IMR-90 (cell line): ENCODE results near the gene SLC5A1. TPM values are rescaled to one million over a fixed set of nuclear protein-coding genes. Genes with fewer than 3 reads are reported as not detected.

Source experiments
- ATAC-seq: fragments of 200-7000 bp; cut with Tn5 transposase; 2 replicates; pipeline ENCODE4 v1.9.1; 2020; ENCODE audit warnings: low read depth, mild to moderate bottlenecking, moderate library complexity
- BruUV-seq: library from RNA; stranded (reverse); fragments of 400-500 nt; replicated peaks from 2 replicates; lab custom pipeline; 2021; lab: Mats Ljungman, UMichigan
- CTCF ChIA-PET: fragments of 300-600 bp; formaldehyde crosslinking; extraction: SDS; loops from one replicate; lab custom pipeline; 2021; ENCODE audit warnings: antibody characterized with exemption; lab: Yijun Ruan, JAX
- POLR2A ChIA-PET: fragments of 300-600 bp; sonication (Branson Sonifier 250); formaldehyde crosslinking; loops from one replicate; lab custom pipeline; 2022; ENCODE audit warnings: antibody characterized with exemption; ENCODE audit not compliant: unreplicated experiment; lab: Charles Lee
- DNase-seq: peaks from one replicate; pipeline ENCODE4 v3.0.0; 2013
- H2AFZ ChIP-seq: replicated peaks from 2 replicates; pipeline ENCODE3; 2013; ENCODE audit warnings: low read length, mild to moderate bottlenecking; ENCODE audit not compliant: poor library complexity
- H2AK5ac ChIP-seq: 2 replicates; pipeline ENCODE4 v1.6.1; 2013; ENCODE audit warnings: low read depth, low read length, inconsistent platforms
- H2AK9ac ChIP-seq: replicated peaks from 2 replicates; pipeline ENCODE3; 2013; ENCODE audit warnings: mild to moderate bottlenecking, low read depth, low read length, moderate library complexity; ENCODE audit not compliant: poor library complexity
- H2BK120ac ChIP-seq: 2 replicates; pipeline ENCODE4 v1.6.1; 2013; ENCODE audit warnings: low read depth, low read length, inconsistent platforms
- H2BK15ac ChIP-seq: 3 replicates; pipeline ENCODE4 v1.6.1; 2013; ENCODE audit warnings: low read depth, low read length, inconsistent platforms
- H2BK20ac ChIP-seq: 2 replicates; pipeline ENCODE4 v1.6.1; 2013; ENCODE audit warnings: low read depth, mild to moderate bottlenecking, inconsistent platforms, low read length, moderate library complexity
- H2BK5ac ChIP-seq: 2 replicates; pipeline ENCODE4 v1.6.1; 2013; ENCODE audit warnings: mild to moderate bottlenecking, low read depth, low read length, inconsistent platforms; ENCODE audit not compliant: poor library complexity, severe bottlenecking
- H3K14ac ChIP-seq: replicated peaks from 2 replicates; pipeline ENCODE4 v1.6.1; 2013; ENCODE audit warnings: low read depth, low read length, inconsistent platforms
- H3K18ac ChIP-seq: 2 replicates; pipeline ENCODE4 v1.6.1; 2013; ENCODE audit warnings: low read depth, low read length, control low read depth
- H3K23ac ChIP-seq: 2 replicates; pipeline ENCODE4 v1.6.1; 2013; ENCODE audit warnings: low read depth, low read length, inconsistent platforms
- H3K27ac ChIP-seq: 2 replicates; pipeline ENCODE4 v1.5.1; 2013; ENCODE audit warnings: mild to moderate bottlenecking, control low read depth, low read length; ENCODE audit not compliant: insufficient read depth
- H3K27me3 ChIP-seq: 2 replicates; pipeline ENCODE4 v1.6.1; 2013; ENCODE audit warnings: low read length; ENCODE audit not compliant: control insufficient read depth, insufficient read depth
- H3K36me3 ChIP-seq: 2 replicates; pipeline ENCODE4 v1.6.1; 2013; ENCODE audit warnings: low read length, mixed read lengths; ENCODE audit not compliant: control insufficient read depth, insufficient read depth
- H3K4ac ChIP-seq: 2 replicates; pipeline ENCODE4 v1.6.1; 2013; ENCODE audit warnings: low read depth, low read length, inconsistent platforms
- H3K4me1 ChIP-seq: 2 replicates; pipeline ENCODE4 v1.6.1; 2013; ENCODE audit warnings: low read length, mixed read lengths; ENCODE audit not compliant: control insufficient read depth, insufficient read depth
- H3K4me2 ChIP-seq: 2 replicates; pipeline ENCODE4 v1.6.1; 2013; ENCODE audit warnings: low read depth, mild to moderate bottlenecking, control low read depth, low read length, moderate library complexity
- H3K4me3 ChIP-seq: 2 replicates; pipeline ENCODE4 v1.5.1; 2013; ENCODE audit warnings: low read depth, mild to moderate bottlenecking, control low read depth, low read length, moderate library complexity; ENCODE audit not compliant: insufficient read depth
- H3K56ac ChIP-seq: 2 replicates; pipeline ENCODE4 v1.6.1; 2013; ENCODE audit warnings: low read length, inconsistent platforms; ENCODE audit not compliant: insufficient read depth; ENCODE audit errors: extremely low read depth
- H3K79me1 ChIP-seq, 2 experiments: 2 replicates each; pipeline ENCODE4 v1.6.1; 2013; ENCODE audit warnings: low read length in 2 of 2, inconsistent platforms in 1 of 2, low read depth in 1 of 2
- H3K9ac ChIP-seq: 2 replicates; pipeline ENCODE4 v1.6.1; 2013; ENCODE audit warnings: low read depth, low read length, control low read depth
- H3K9me1 ChIP-seq: 2 replicates; pipeline ENCODE4 v1.6.1; 2013; ENCODE audit warnings: low read length, inconsistent platforms; ENCODE audit not compliant: insufficient read depth
- H3K9me3 ChIP-seq: 2 replicates; pipeline ENCODE4 v1.6.1; 2013; ENCODE audit warnings: low read length; ENCODE audit not compliant: control insufficient read depth, insufficient read depth
- H4K20me1 ChIP-seq: 2 replicates; pipeline ENCODE4 v1.6.1; 2013; ENCODE audit warnings: low read length, inconsistent platforms; ENCODE audit not compliant: insufficient read depth
- H4K5ac ChIP-seq: 2 replicates; pipeline ENCODE4 v1.6.1; 2013; ENCODE audit warnings: mild to moderate bottlenecking, low read depth, low read length, control low read depth
- H4K8ac ChIP-seq, 2 experiments: 2 replicates each; pipeline ENCODE4 v1.6.1; 2013; ENCODE audit warnings: low read depth in 2 of 2, low read length in 2 of 2, control low read depth in 1 of 2, inconsistent platforms in 1 of 2
- H4K91ac ChIP-seq: 2 replicates; pipeline ENCODE4 v1.6.1; 2013; ENCODE audit warnings: low read depth, low read length, inconsistent platforms; ENCODE audit not compliant: insufficient read depth
- BHLHE40 ChIP-seq: fragments of 150-350 bp; IDR thresholded peaks from 2 replicates; pipeline ENCODE4 v1.6.1; 2016; ENCODE audit warnings: mild to moderate bottlenecking, low read depth, low read length
- CEBPB ChIP-seq: IDR thresholded peaks from 2 replicates; pipeline ENCODE4 v1.6.1; 2012; ENCODE audit warnings: low read depth, low read length, improper control_type of control experiment
- CTCF ChIP-seq: conservative IDR thresholded peaks from 2 replicates; pipeline ENCODE4 v1.5.1; 2012; ENCODE audit warnings: mild to moderate bottlenecking, low read depth, low read length, improper control_type of control experiment
- ELK1 ChIP-seq: fragments of 150-350 bp; IDR thresholded peaks from 2 replicates; pipeline ENCODE4 v1.6.1; 2016; ENCODE audit warnings: low read depth, mild to moderate bottlenecking, low read length, moderate library complexity, borderline replicate concordance
- FOS ChIP-seq: fragments of 150-350 bp; IDR thresholded peaks from 2 replicates; pipeline ENCODE4 v1.6.1; 2016; ENCODE audit warnings: low read depth, low read length
- MAFK ChIP-seq: IDR thresholded peaks from 2 replicates; pipeline ENCODE4 v1.6.1; 2012; ENCODE audit warnings: low read depth, low read length, improper control_type of control experiment
- MAZ ChIP-seq: IDR thresholded peaks from 2 replicates; pipeline ENCODE4 v1.6.1; 2012; ENCODE audit warnings: low read depth, mild to moderate bottlenecking, low read length, improper control_type of control experiment, moderate library complexity, borderline replicate concordance
- NFE2L2 ChIP-seq: fragments of 150-350 bp; IDR thresholded peaks from 2 replicates; pipeline ENCODE4 v1.6.1; 2016; ENCODE audit warnings: low read depth, mild to moderate bottlenecking, low read length
- POLR2A ChIP-seq: IDR thresholded peaks from 2 replicates; pipeline ENCODE4 v1.6.1; 2012; ENCODE audit warnings: mild to moderate bottlenecking, low read depth, low read length
- RAD21 ChIP-seq: IDR thresholded peaks from 2 replicates; pipeline ENCODE4 v1.6.1; 2012; ENCODE audit warnings: low read length, improper control_type of control experiment
- RCOR1 ChIP-seq: IDR thresholded peaks from 2 replicates; pipeline ENCODE4 v1.6.1; 2012; ENCODE audit warnings: mild to moderate bottlenecking, low read length, improper control_type of control experiment; ENCODE audit not compliant: insufficient replicate concordance
- RFX5 ChIP-seq: IDR thresholded peaks from 2 replicates; pipeline ENCODE4 v1.8.0; 2012; ENCODE audit warnings: low read depth, mild to moderate bottlenecking, low read length, moderate library complexity
- SMC3 ChIP-seq: fragments of 150-350 bp; IDR thresholded peaks from 2 replicates; pipeline ENCODE4 v1.6.1; 2016; ENCODE audit warnings: low read depth, mild to moderate bottlenecking, antibody characterized with exemption, low read length, moderate library complexity
- WGBS, 2 experiments: methylation state at CpG; one replicate each; pipeline versions ENCODE4 v1.1.5 to v1.1.7; 2013; ENCODE audit warnings: missing lambda C conversion rate in 2 of 2; ENCODE audit not compliant: insufficient read length in 1 of 2; ENCODE audit errors: extremely low coverage in 2 of 2; 5-methylcytosine and 5-hydroxymethylcytosine counted together
- dilution Hi-C: fragments of 300-500 bp; cut with HindIII; formaldehyde crosslinking; loops from one replicate; pipeline ENCODE4 v1.14.3; 2018; ENCODE audit warnings: low sequenced_read_pairs; ENCODE audit not compliant: unreplicated experiment
- in situ Hi-C: fragments of 300-500 bp; cut with MboI; formaldehyde crosslinking; loops from 3 replicates; pipeline ENCODE4 v1.14.3; 2019; ENCODE audit warnings: low sequenced_read_pairs, inconsistent platforms, mixed read lengths
- intact Hi-C: fragments of 100-400 bp; cut with micrococcal nuclease; formaldehyde crosslinking; loops from 2 replicates; pipeline ENCODE4 v1.10.0; 2022
- polyA plus RNA-seq, 3 experiments: library from polyadenylated mRNA; depleted of rRNA; stranded (reverse); fragments of >200 nt; gene quantifications; 2 replicates each; pipeline ENCODE4 v1.2.3, GENCODE V29; 2012; ENCODE audit warnings: low replicate concordance in 1 of 3
- total RNA-seq: library from RNA; depleted of rRNA; stranded (reverse); fragments of >200 nt; gene quantifications from 2 replicates; pipeline ENCODE4 v1.2.3, GENCODE V29; 2012

The SLC5A1 gene
- total and polyA plus RNA-seq, 2 of the 4 experiments (the other 2 are of a cell fraction) = not detected

GRCh38 chr22:32066820-32067219 lies 23.8 kb downstream of the SLC5A1 start:
- TF ChIP-seq NFE2L2 (no peak), CTCF (no peak), BHLHE40 (no peak), SMC3 (no peak), POLR2A (no peak), RCOR1 (no peak), FOS (no peak), RAD21 (no peak), CEBPB (no peak), RFX5 (no peak), MAFK (no peak), ELK1 (no peak), MAZ (no peak)
- no peak overlapping the region for H2BK20ac ChIP-seq
- CTCF ChIA-PET = interaction anchor here (0.6 kb wide), 1 partner anchor 17 kb away, joined by 3 read pairs; no protein-coding TSS in a partner anchor
- H3K9me1 ChIP-seq = no peaks in the 10 kb centered on the region
- intact Hi-C loops (no loop called here), dilution Hi-C loops (no loop called here), in situ Hi-C loops (no loop called here)
- no peaks in the 10 kb centered on the region for H3K4me1 ChIP-seq
- peaks cover 13% of the 10 kb centered on the region for H3K27me3 ChIP-seq
- H4K5ac ChIP-seq = no peak overlapping the region
- no peak overlapping the region for H2BK15ac ChIP-seq
- H3K27ac ChIP-seq = no peak overlapping the region
- no peak overlapping the region for H4K8ac ChIP-seq
- H4K91ac ChIP-seq = no peak overlapping the region
- BruUV-seq = no TSS peak
- no peak overlapping the region for H3K18ac ChIP-seq
- no peak overlapping the region for H2AFZ ChIP-seq
- no peak overlapping the region for H3K23ac ChIP-seq
- POLR2A ChIA-PET = no interaction called here
- H3K56ac ChIP-seq = no peak overlapping the region
- H2AK9ac ChIP-seq = no peak overlapping the region
- no peak overlapping the region for H3K4me2 ChIP-seq
- H3K9ac ChIP-seq = no peak overlapping the region
- H2AK5ac ChIP-seq = no peak overlapping the region
- no peak overlapping the region for H3K4me3 ChIP-seq
- H3K14ac ChIP-seq = no peak overlapping the region
- no peaks in the 10 kb centered on the region for H3K36me3 ChIP-seq
- H2BK5ac ChIP-seq = no peak overlapping the region
- ATAC-seq (no peak), DNase-seq (no peak)
- no peak overlapping the region for H3K4ac ChIP-seq
- WGBS, 2 experiments = no CpG with 5 or more reads among the region's 3 CpGs
- no peaks in the 10 kb centered on the region for H3K79me1 ChIP-seq
- no peaks in the 10 kb centered on the region for H4K20me1 ChIP-seq
- no peak overlapping the region for H2BK120ac ChIP-seq
- H3K9me3 ChIP-seq = no peaks in the 10 kb centered on the region
